Measurements from ENCODE around the gene BTBD7.
A peak's percentile ranks its signal among the peaks of the same experiment; 100 is the strongest.

DNA sequence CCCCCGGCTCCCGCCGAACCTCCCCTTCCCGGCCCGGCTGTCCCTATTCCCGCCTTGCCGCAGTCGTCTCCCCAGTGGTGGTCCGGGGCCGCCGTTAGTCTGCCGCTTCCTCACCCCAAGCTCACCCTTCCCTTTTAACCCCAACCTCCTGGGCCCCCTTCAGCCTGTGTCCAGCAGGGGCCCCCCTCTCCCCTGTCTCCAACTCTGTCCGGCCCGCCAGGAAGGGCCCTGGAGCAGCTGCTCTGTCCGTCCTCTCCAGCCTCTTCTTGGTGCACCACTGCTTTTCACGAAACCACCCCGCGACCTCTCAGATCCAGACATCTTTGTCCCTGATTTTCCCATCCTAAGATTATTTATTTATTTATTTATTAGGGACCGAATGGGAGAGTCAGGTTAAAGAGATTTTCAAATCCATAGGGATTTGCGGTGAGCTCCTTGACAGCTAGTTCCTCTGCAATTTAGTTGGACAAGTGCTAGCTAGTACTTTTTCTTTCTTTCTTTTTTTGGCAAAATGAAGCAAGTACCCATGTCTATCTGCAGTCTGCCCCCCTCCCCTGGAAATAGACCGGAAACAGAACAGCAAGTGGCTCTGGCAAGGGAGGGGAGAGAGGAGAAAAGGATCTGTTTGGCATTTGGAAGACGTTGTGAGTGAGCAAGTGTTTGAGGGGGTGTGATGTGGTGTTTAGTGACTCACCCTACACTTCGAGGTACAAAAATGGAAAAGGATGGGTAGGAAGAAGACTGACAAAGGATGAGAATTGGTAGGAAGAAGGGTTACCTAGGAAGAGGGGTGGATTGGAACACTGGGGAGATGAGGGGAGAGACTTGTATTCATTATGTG lies 125.1 kb downstream of the BTBD7 start:
- TF ChIP-seq, protein P1, sequence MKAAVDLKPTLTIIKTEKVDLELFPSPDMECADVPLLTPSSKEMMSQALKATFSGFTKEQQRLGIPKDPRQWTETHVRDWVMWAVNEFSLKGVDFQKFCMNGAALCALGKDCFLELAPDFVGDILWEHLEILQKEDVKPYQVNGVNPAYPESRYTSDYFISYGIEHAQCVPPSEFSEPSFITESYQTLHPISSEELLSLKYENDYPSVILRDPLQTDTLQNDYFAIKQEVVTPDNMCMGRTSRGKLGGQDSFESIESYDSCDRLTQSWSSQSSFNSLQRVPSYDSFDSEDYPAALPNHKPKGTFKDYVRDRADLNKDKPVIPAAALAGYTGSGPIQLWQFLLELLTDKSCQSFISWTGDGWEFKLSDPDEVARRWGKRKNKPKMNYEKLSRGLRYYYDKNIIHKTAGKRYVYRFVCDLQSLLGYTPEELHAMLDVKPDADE (IDR thresholded peaks at IDR 0.05) = no peak
- TF ChIP-seq EZH2 (IDR thresholded peaks at IDR 0.05; ENCODE audit: low read depth, unreplicated experiment) (no peak), EZH2phosphoT487 (IDR thresholded peaks at IDR 0.05; ENCODE audit: unreplicated experiment) (no peak), POLR2AphosphoS5 (IDR thresholded peaks at IDR 0.05; ENCODE audit: low read depth) (no peak), NANOG (IDR thresholded peaks at IDR 0.05; ENCODE audit: borderline replicate concordance) (no peak)
- TF ChIP-seq, protein P2, sequence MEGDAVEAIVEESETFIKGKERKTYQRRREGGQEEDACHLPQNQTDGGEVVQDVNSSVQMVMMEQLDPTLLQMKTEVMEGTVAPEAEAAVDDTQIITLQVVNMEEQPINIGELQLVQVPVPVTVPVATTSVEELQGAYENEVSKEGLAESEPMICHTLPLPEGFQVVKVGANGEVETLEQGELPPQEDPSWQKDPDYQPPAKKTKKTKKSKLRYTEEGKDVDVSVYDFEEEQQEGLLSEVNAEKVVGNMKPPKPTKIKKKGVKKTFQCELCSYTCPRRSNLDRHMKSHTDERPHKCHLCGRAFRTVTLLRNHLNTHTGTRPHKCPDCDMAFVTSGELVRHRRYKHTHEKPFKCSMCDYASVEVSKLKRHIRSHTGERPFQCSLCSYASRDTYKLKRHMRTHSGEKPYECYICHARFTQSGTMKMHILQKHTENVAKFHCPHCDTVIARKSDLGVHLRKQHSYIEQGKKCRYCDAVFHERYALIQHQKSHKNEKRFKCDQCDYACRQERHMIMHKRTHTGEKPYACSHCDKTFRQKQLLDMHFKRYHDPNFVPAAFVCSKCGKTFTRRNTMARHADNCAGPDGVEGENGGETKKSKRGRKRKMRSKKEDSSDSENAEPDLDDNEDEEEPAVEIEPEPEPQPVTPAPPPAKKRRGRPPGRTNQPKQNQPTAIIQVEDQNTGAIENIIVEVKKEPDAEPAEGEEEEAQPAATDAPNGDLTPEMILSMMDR (conservative IDR thresholded peaks at IDR 0.05; ENCODE audit: low read depth in 2 of 2) = peak; percentile 55 to 77

All from GM23338 (cell line).